ENCODE results near the gene ARF5.
A peak's percentile ranks its signal among the peaks of the same experiment; 100 is the strongest.
"Not testable (repeated sequence)": the region's sequence is repeated elsewhere in the genome, so short reads cannot be mapped to it uniquely, and the experiment has no call there.

Gene ARF5

DNA sequence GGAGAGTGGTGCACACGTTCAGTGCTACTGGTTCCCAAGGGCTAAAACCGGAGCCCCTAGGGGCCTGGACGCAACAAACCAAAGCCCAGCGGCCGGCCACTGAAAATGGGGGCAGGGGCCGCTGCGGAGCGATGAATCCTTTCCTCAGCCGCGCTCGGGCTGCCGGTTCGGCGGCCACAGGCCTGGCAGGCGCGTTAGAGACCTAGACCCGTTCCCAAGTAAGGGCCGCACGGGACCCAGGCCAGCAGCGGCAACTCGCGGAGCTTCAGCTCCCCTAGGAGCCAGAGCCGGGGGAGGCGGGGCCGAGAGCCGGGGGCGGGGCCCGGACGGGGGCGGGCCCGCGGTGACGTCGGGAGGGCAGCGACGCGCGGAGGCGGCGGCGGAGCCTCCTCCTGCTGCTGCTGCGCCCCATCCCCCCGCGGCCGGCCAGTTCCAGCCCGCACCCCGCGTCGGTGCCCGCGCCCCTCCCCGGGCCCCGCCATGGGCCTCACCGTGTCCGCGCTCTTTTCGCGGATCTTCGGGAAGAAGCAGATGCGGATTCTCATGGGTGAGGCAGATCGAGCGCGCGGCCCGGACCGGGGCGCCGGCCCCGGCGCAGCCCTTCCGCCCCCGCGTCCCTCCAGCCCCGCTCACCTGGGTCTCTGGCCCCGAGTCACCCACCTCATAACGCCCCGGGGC is at the start of gene ARF5:
ARF5 (plus strand) TSS at position 393 of the 678 bp plus-strand sequence; CDS start at position 481, 88 bp downstream.
- DNase-seq (ENCODE audit: extremely low read depth in 1 of 2, low read depth in 1 of 2): peak; percentile 49 to 86

DNA sequence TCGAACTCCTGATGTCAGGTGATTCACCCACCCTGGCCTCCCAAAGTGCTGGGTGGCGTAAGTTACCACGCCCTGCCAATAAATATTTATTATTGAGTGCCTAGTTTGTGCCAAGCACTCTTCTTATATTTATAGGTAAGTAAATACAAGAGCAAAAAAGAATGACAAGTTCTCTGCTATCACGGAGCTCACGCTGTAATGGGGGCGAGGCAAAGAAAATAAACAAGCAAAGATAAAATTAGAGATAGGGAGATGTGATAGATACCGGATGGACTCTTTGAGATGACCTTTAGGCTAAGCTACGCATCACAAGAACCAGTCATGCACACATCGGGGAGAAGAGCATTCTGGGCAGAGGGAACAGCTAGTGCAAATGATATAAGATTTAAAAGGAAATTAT is 49.1 kb upstream of the ARF5 start:
- no peak for DNase-seq (ENCODE audit: extremely low read depth in 1 of 2, low read depth in 1 of 2)

DNA sequence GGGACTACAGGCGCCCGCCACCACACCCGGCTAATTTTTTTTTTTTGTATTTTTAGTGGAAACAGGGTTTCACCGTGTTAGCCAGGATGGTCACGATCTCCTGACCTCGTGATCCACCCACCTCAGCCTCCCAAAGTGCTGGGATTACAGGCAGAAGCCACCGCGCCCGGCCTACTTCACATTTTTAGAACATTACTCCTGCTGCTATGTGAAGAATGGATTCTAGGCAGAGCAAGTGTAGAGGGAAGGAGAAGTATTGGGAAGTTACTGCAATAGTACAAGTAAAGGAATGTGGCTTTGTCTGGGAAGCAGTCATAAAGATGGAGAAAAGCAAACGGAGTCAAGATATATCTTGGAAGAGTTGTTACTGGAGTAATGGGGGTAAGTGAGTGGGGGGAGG is 47.8 kb upstream of the ARF5 start:
- DNase-seq (ENCODE audit: extremely low read depth in 1 of 2, low read depth in 1 of 2): not testable (repeated sequence)

DNA sequence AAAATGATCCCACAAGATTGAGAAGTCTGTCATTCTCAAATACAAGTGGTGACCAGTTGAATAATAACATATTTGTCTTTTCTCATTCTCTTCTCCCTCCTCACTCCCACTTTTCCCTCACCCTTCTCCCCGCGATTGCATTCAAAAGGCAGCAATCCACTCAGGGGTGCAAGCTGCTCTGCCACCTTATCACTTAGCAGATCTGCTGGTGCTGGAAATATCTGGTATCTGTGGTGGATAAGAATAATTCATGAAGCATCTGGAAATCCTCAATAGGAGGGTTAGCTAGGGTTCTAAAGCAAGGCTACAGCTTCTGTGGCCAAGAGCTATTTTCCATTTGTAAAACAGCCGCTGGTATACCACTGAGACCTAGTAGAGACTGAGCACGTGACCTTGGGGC is 46.7 kb upstream of the ARF5 start:
- no peak for DNase-seq (ENCODE audit: extremely low read depth in 1 of 2, low read depth in 1 of 2)

DNA sequence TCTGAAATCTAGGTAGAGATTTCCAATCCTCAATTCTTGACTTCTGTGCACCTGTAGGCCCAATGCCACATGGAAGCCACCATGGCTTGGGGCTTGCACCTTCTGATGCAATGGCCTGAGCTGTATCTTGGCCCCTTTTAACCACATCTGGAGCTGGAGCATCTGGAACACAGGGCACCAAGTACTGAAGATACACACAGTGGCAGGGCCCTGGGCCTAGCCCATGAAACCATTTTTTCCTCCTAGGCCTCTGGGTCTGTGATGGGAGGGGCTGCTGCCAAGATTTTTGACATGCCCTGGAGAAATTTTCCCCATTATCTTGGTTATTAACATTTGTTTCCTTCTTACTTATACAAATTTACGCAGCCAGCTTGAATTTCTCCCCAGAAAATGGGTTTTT is 41.9 kb upstream of the ARF5 start:
- DNase-seq (ENCODE audit: extremely low read depth in 1 of 2, low read depth in 1 of 2): no peak

DNA sequence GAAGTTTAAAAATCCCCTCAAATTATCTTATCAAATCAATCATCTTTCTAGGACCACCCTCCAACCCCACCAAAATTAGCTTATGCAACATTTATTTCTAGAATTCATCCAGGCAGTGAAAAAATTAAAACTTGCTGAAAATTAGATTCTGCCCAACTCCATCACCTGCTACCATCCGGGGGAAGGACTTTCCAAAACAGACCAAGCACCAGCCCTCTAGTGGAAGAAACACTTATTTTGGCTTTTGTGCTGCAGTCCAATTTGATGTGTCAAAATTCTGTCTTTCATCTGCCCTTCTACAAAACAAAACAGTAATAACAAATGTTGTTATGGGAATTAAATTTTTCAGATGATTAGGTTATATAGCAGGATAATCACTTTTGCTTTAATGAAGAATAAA is 38.0 kb upstream of the ARF5 start:
- DNase-seq (ENCODE audit: extremely low read depth in 1 of 2, low read depth in 1 of 2): no peak

DNA sequence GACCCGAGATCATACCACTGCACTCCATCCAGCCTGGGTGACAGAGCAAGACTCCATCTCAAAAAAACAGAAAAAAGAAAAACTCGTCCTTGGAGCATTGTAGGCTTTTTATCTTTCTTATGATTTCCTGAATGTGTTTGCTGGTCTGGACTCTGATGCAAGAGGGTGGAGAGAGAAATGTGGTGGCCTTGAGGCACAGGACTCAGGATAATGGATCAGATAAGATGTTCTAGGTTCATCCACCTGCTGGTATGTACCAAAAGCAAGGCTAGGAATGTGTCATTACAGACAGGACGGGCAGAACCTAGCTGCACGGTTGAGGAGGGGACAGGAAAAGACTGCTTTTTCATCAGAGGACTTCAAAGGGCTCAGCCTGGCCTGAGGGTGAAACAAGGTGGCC is 36.3 kb upstream of the ARF5 start:
- DNase-seq (ENCODE audit: extremely low read depth in 1 of 2, low read depth in 1 of 2): no peak

DNA sequence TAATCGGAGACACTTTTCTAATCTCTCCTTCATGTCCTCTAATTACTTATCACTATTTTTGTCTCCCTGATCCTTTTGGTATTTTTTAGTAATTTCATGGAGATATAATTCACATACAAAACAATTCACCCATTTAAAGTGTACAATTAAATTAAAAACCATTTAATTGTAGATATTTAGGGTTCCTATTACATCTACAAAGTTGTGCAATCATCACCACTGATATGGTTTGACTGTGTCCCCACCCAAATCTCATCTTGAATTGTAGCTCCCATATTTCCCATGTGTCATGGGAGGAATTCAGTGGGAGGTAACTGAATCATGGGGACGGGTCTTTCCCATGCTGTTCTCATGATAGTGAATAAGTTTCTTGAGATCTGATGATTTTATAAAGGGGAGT is 31.8 kb upstream of the ARF5 start:
- no peak for DNase-seq (ENCODE audit: extremely low read depth in 1 of 2, low read depth in 1 of 2)

DNA sequence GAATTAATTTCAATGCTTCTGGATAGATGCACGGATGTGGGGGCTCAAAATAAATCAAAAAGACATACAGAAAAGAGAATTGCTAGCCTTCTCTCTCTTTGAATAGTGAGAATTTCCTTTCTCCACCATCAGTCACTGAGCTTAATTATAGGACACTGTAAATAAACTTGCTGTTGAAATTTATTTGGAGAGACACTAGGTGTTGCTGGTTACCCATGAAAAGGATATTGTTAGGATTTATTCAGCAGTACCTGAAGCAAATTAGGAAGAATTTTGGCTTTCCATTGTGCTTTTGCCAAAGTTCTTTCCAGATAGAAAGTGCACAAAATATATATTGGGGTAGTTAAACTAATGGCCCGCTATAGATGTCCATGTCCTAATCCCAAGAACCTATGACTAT is 30.4 kb upstream of the ARF5 start:
- DNase-seq (ENCODE audit: extremely low read depth in 1 of 2, low read depth in 1 of 2): no peak

DNA sequence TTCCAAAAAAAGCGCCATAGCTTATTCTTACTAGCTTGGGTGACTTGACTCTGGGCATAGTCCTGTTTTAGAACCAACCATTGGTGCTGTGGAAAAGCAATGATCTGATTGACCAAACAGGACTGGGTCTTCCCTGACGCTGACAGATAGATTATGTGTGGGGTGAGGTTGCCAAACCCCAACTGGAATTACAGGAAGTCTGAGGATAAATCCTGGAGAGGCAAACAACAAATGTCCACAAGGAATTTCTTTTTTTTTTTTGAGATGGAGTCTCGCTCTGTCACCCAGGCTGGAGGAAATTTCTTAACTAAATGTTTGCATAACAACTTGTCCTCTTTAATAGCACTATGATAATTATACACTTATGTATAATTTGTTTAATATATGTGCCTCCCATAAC is 22.0 kb upstream of the ARF5 start:
- DNase-seq (ENCODE audit: extremely low read depth in 1 of 2, low read depth in 1 of 2): no peak

DNA sequence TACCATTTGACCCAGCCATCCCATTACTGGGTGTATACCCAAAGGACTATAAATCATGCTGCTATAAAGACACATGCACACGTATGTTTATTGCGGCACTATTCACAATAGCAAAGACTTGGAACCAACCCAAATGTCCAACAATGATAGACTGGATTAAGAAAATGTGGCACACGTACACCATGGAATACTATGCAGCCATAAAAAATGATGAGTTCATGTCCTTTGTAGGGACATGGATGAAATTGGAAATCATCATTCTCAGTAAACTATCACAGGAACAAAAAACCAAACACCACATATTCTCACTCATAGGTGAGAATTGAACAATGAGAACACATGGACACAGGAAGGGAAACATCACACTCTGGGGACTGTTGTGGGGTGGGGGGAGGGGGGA is 20.2 kb upstream of the ARF5 start:
- DNase-seq (ENCODE audit: extremely low read depth in 1 of 2, low read depth in 1 of 2): not testable (repeated sequence)

DNA sequence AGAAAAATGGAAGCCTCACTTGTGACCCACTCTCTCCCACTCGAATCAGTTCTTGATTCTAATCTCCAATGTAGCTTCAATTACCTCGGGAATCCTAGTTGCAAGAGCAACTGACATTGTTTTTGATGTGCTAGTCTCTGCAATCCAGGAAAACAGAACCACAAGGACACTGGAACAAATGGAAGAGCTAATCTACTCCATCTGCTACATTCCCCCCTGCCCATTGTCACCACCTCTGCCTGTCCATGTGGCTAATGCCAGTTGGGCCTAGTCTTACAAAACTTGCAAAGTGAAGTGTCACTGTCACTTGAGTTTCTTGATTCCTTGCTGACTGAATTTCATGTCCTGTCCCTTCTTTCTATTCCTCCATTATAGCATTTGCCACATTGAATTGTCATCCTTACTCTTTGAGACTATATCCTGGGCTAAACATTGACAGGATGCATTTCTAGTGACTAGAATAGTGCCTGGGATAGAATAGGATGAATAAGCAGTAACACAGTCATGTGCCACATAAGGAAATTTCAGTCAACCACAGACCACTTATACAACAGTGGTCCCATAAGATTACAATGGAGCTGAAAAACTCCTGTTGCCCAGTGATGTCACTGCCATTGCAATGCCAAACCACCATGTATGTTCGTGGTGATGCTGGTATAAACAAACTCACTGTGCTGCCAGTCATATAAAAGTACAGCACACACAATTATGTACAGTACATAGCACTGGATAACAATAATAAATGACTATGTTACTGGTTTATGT is 16.3 kb upstream of the ARF5 start:
- DNase-seq (ENCODE audit: extremely low read depth in 1 of 2, low read depth in 1 of 2): no peak

DNA sequence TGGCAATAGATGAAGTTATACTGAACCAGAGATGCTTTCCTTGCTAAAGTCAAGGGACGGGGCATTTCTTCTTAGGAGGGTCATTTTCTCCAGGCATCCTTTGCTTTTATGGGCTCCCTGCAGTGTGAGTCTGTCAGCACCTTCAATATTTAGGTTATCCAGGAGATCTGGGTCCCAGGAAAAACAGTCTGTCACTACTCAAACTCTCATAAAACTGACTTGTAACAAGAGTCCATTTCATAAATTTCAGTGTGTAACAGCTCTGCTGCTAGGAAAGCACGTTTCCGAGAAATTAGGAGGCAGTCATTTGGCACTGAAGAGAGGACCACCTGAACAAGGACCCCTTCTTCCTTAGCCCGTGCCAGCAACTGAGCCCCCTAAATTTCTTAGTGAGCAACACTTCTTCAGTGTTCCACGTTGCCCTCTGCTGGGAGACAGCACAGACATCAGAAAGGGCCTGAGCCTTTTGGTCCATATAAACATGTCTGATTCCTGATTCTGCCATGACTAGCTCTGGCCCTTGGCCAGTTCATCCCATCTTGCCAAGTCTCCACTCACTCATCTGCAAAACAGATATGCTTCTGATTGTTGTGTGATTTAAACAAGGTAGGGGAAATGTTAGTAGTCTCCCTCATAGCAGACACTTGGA is 10.1 kb upstream of the ARF5 start:
- DNase-seq (ENCODE audit: extremely low read depth in 1 of 2, low read depth in 1 of 2): no peak

DNA sequence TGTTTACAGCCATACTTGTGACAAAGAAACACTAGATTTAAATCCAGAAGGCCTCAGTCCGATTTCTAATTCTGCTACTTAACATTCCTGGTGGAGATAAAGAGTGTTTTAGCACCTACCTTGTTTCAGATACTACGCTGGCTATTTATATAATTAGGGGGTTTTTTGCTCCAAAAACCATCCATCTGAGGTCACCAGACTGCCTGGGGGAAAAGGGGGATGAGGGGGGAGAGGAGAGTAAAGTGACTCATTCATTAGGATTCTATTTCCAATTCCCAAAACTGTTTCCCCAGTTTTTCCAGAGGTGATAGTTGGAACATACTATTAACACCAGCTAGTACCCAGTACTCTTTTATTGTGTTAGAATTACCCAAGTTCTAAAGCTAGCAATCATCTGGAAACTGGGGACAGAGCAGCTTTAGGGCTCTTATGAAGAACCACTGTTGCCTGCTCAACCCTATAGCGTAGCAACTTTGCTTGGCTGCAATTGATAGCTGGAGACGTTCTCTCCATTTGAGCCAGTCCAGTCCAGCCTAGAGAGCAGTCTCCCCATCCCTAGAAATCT is 9.4 kb upstream of the ARF5 start:
- no peak for DNase-seq (ENCODE audit: extremely low read depth in 1 of 2, low read depth in 1 of 2)

DNA sequence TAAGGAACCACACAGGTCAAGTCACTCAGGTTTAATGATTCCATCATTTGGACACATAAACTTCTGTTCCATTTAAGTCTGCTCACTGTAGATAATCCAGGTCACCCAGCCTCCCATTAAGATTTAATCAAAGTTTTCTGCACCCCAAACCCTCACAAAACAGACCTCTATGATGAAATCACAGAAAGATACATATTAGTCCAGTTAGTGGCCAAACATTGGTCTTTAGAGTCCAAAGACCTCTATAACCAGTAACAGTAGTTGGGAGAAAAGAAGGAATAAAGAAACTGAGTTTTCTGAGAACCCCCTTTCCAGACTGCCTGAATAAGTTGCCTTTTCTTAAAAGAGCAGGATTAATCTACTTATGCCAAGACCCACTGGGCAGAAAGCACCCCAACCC is 7.6 kb upstream of the ARF5 start:
- DNase-seq (ENCODE audit: extremely low read depth in 1 of 2, low read depth in 1 of 2): no peak

DNA sequence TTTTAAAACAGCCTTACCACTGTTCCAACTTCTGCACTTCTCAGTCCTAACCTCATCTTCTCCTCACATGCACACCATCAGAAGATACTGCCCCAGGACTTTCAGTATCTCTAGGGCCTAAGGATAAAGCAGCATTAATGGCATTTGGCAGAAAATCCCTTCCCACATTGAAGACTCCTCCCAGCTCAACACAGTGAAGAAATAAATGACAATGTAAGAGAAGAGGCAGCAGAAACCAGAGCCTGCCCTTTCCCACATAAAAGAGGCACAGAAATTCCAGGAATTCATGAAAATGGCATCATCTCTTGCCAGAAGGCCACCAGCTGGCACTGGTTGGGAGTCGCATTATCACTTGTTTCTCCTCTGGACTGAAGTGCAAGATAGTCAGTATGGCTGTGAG is 6.5 kb upstream of the ARF5 start:
- no peak for DNase-seq (ENCODE audit: extremely low read depth in 1 of 2, low read depth in 1 of 2)

DNA sequence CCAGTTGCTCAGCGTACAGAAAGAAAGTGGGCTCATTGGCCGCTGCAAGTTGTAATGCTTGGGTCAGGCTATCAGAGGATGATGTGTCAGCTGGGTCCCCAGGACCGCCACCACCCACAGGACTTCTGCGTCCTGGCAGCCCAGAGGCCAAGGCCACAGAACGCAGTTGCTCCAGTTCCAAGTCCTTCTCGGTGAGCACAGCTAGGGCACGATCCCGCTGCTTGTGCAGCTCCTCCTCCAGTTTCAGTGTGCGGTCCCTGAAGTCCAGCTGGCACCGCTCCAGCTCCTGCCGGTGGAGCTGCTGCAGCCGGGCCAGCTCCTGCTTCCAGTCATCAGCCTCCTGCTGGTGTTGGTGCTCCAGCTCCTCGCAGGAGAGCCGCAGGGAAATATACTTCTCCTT is 5.8 kb upstream of the ARF5 start:
- DNase-seq (ENCODE audit: extremely low read depth in 1 of 2, low read depth in 1 of 2): no peak

DNA sequence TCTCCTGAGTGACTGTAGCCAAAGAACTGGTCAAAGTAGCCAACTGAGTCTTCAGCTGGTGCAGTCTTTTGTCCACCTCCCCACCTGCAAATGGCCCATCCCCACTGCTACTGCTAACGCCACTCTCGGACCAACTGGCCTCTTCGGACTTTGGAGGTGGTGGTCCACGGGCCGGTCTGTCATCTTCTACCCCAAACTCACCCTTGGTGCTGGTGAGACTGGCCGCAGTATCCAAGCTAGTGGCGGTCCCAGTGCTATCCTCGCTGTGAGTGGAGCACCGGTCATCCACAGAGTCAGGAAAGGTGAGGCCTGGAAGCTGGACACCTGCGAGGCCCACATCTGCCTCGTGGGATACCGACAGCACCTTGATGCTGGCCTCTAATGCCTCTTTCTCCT is 3.6 kb upstream of the ARF5 start:
- no peak for DNase-seq (ENCODE audit: extremely low read depth in 1 of 2, low read depth in 1 of 2)

DNA sequence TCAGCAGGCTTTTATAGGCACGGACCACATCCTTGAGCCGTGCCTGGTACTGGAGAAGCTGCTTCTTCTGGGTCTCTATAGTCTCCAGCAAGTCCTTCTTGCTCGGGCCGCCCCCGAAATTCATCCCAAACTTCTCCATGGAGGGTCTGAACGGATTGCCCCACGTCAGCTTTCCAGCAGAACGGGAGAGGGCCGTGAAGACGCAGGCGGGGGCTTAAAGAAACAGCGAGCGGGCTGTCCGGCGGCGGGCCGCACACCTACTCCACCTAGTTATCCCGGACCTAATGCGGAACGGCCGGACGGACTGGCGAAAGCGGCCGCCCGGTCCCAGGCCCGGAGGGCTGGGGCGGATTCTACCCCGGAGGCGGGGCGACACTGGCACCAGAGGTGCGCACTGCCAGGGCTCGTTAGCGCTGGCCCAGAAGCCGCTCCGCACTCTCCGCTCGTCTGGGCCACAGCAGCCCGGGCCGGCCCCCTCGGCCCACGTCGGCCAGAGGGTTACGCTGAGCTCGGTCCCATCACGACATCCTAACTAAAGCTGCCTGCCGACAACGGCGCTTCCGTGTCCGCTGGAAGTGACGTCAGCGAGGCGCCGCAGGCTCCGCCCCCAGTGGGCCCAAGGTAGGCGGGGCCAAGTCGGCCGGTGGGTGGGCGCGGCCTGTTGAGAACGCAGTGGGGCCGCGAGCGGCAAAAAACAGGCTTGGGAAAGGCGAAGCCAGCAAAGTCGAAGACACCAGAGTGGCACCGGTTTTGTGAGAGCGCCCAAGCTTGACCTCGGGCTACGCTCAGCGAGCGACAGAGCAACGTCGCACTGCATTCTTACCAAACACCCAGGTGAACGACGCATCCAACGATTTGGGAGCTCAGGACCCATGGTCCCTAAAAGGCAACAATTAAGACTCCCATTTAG is 2.9 kb upstream of the ARF5 start, which contains the start of gene GCC1:
GCC1 (minus strand) TSS at position 553 of the 910 bp plus-strand sequence; CDS start at position 139, 414 bp downstream.
- DNase-seq (ENCODE audit: extremely low read depth in 1 of 2, low read depth in 1 of 2): peak; percentile 85 to 92

DNA sequence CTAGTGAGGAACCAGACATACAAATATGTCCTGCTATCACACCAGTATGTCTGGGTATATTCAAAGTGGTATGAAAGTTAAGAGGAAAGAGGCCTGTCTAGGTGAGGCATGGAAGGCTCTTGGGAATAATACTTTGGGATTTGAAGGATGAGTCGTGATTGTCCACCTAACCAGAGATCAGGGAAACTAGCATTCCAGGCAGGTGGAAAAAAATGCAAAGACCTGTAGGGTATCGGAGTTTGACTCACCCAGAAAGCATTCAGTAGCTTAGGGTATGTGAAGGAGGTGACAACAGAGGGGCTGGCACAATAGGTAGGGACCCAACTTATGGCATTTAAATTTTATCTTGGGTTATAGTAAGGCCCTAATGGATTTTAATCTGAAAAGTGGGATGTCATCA is 1.9 kb upstream of the ARF5 start:
- no peak for DNase-seq (ENCODE audit: extremely low read depth in 1 of 2, low read depth in 1 of 2)

DNA sequence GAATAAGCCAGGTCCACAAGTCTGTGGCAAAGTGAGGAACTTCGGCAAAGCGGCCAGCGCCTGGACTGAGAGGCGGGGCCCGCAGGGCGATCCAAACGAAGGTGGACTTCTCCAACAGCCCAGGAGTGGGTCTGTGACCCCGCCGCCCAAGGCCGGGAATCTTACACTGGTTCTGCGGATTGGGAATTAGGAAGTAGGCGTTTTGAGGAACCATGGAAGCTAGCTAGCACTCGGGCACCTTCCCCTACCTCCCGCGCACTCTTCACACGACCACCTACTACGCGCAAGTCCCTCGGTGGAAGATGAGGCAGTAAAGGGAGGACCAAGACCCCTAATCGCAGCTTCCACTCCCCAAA is 570 bp upstream of the ARF5 start:
- DNase-seq (ENCODE audit: extremely low read depth in 1 of 2, low read depth in 1 of 2): no peak
